Nephron (organoid): ENCODE data around the gene KHSRP.

Experiments used
- H3K27ac Mint-ChIP-seq, 3 experiments: 2 replicates each; pipeline ENCODE4 v1.8.0; 2020; ENCODE audit warnings: mixed read lengths in 3 of 3, mild to moderate bottlenecking in 2 of 3, moderate library complexity in 1 of 3
- H3K27me3 Mint-ChIP-seq: 2 replicates; pipeline ENCODE4 v1.8.0; 2021; ENCODE audit warnings: low read depth, mild to moderate bottlenecking, moderate library complexity, mixed read lengths
- H3K36me3 Mint-ChIP-seq: 2 replicates; pipeline ENCODE4 v1.8.0; 2020; ENCODE audit warnings: low read depth, mixed read lengths
- H3K4me1 Mint-ChIP-seq: 2 replicates; pipeline ENCODE4 v1.8.0; 2020; ENCODE audit warnings: mixed read lengths
- H3K4me3 Mint-ChIP-seq, 3 experiments: 2 replicates each; pipeline ENCODE4 v1.8.0; 2020; ENCODE audit warnings: mild to moderate bottlenecking in 3 of 3, mixed read lengths in 3 of 3, moderate library complexity in 2 of 3
- H3K9me3 Mint-ChIP-seq: 2 replicates; pipeline ENCODE4 v1.8.0; 2020; ENCODE audit warnings: mixed read lengths
- TF ChIP-seq, protein P1 (sequence below), 3 experiments: fragments of 200-600 bp; sonication (generic); IDR thresholded peaks; one replicate each; pipeline ENCODE4 v1.5.0; 2021; ENCODE audit warnings: antibody characterized with exemption in 3 of 3; ENCODE audit not compliant: unreplicated experiment in 3 of 3

KHSRP gene

DNA sequence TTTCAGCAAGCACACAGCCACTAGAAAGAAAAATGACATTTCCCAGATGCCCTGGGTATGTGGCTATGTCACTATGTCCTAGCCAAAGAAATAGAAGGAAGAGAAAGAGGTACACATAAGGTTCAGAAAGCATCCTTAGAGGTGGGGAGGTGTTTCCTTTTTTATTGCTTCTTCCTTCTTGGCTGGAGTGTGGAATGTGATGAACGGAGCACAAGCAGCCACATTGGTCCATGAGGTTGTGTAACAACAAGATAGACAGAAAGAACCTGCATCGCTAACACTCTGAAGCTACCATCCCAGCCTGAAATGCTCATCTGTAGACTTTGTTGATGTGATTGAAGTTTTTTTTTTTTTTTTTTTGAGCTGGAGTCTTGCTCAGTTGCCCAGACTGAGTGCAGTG, 28.3 kb upstream of the KHSRP start:
- Mint-ChIP-seq H3K27ac (no peak overlapping the region), H3K4me3 (no peak overlapping the region), H3K27me3 (no peaks in the 10 kb centered on the region), H3K4me1 (no peaks in the 10 kb centered on the region), H3K36me3 (peaks cover 73% of the 10 kb centered on the region), H3K9me3 (peaks cover 20% of the 10 kb centered on the region)
- TF ChIP-seq, protein P1, sequence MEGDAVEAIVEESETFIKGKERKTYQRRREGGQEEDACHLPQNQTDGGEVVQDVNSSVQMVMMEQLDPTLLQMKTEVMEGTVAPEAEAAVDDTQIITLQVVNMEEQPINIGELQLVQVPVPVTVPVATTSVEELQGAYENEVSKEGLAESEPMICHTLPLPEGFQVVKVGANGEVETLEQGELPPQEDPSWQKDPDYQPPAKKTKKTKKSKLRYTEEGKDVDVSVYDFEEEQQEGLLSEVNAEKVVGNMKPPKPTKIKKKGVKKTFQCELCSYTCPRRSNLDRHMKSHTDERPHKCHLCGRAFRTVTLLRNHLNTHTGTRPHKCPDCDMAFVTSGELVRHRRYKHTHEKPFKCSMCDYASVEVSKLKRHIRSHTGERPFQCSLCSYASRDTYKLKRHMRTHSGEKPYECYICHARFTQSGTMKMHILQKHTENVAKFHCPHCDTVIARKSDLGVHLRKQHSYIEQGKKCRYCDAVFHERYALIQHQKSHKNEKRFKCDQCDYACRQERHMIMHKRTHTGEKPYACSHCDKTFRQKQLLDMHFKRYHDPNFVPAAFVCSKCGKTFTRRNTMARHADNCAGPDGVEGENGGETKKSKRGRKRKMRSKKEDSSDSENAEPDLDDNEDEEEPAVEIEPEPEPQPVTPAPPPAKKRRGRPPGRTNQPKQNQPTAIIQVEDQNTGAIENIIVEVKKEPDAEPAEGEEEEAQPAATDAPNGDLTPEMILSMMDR (IDR thresholded peaks at IDR 0.05; ENCODE audit: unreplicated experiment in 3 of 3) = no peak

DNA sequence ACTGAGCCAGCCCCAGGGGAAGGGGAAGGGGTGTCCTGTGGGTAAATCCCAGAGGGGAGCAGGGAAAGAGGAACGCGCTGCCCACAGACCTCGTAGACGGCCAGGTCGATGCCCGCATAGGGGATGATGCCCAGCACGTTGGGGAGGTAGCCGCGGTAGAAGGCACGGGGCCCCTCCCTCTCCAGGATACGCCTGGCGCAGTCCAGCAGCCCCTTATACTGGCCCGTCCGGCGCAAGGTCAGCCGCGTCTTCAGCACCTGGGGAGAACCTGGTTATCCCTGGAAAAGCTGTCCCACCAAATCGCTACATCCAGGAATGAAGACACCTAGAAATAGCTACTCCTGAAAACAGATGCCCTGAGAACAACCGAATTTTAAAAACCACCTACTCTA, 27.6 kb upstream of the KHSRP start:
- no peak overlapping the region for H3K4me3 Mint-ChIP-seq
- TF ChIP-seq, protein P1 (IDR thresholded peaks at IDR 0.05; ENCODE audit: unreplicated experiment in 3 of 3) = no peak
- H3K27me3 Mint-ChIP-seq = no peaks in the 10 kb centered on the region
- peaks cover 20% of the 10 kb centered on the region for H3K9me3 Mint-ChIP-seq
- H3K27ac Mint-ChIP-seq = no peak overlapping the region
- H3K36me3 Mint-ChIP-seq = peaks cover 68% of the 10 kb centered on the region
- no peaks in the 10 kb centered on the region for H3K4me1 Mint-ChIP-seq

DNA sequence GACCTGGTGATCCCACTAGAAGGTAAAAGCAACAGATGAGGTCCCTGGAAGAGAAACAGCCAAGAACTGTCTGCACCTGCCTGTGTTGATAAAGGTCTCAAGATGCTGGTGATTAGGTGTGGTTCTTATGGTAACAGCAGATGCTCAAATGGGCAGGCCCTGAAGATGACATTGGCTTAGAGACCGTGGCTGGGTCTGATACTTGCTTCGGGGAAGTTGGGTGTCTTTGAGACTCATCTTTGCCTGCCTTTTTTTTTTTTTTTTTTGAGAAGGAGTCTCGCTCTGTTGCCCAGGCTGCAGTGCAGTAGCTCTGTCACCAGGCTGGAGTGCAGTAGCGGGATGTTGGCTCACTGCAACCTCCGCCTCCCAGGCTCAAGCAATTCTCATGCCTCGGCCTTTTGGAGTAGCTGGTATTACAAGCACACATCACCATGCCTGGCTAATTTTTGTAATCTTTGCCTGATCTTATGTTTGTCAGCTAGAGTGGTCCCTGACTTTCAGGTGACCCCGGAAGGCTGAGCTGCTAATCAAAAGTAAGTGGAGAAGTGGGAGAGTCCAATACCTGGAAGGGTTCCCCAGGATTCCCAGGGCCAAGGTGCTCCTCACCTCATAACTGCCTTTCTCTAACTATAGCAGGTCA, 27.1 kb upstream of the KHSRP start:
- Mint-ChIP-seq H3K4me3 (no peak overlapping the region), H3K27me3 (no peaks in the 10 kb centered on the region), H3K4me1 (no peaks in the 10 kb centered on the region), H3K9me3 (peaks cover 21% of the 10 kb centered on the region), H3K36me3 (peaks cover 68% of the 10 kb centered on the region), H3K27ac (no peak overlapping the region)
- TF ChIP-seq, protein P1 (IDR thresholded peaks at IDR 0.05; ENCODE audit: unreplicated experiment in 3 of 3) = no peak

DNA sequence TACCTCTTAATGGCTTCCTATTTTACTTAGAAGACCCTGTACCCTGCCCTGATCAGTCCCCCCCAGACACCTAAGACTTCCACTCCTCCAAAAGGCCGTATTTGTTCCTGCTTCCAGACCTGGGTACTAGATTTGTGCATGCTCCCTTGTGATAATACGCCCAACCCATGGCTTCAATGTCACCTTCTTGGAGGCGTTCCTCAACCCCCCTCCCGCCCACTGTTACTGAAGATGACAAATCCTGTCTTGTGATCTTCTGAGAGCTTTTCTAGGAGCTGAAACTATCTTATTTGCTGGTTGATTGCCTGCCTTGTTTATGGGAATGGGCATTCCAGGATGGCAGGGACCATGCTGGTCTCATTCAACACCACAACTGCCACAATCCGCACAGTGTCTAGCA, 25.6 kb upstream of the KHSRP start:
- TF ChIP-seq, protein P1 (IDR thresholded peaks at IDR 0.05; ENCODE audit: unreplicated experiment in 3 of 3) = no peak
- Mint-ChIP-seq H3K27ac (no peak overlapping the region), H3K9me3 (peaks cover 27% of the 10 kb centered on the region), H3K4me3 (no peak overlapping the region), H3K4me1 (no peaks in the 10 kb centered on the region), H3K27me3 (no peaks in the 10 kb centered on the region), H3K36me3 (peaks cover 68% of the 10 kb centered on the region)

DNA sequence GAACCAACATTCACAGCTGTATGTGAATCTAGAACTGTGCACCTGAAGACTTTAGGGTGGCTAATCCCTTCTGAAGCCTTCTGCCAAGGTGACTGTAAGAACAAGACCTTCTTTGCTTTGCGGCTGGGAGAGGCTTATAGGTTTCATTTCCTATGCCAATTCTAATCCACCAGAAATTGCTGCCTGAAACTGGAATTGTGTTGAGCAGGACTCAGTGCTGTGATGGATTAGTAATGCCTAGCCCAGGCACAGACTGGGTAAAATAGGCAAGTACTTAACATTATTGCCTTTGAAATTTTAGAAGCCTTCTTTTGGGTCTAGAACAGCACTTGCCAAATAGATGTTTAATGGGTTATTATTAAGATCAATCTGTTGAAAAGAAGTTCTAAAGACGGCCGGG, 23.4 kb upstream of the KHSRP start:
- Mint-ChIP-seq H3K9me3 (peaks cover 15% of the 10 kb centered on the region), H3K27me3 (no peaks in the 10 kb centered on the region), H3K4me3 (no peak overlapping the region), H3K27ac (no peak overlapping the region), H3K36me3 (peaks cover 55% of the 10 kb centered on the region), H3K4me1 (peaks cover 5% of the 10 kb centered on the region)
- TF ChIP-seq, protein P1 (IDR thresholded peaks at IDR 0.05; ENCODE audit: unreplicated experiment in 3 of 3) = no peak

DNA sequence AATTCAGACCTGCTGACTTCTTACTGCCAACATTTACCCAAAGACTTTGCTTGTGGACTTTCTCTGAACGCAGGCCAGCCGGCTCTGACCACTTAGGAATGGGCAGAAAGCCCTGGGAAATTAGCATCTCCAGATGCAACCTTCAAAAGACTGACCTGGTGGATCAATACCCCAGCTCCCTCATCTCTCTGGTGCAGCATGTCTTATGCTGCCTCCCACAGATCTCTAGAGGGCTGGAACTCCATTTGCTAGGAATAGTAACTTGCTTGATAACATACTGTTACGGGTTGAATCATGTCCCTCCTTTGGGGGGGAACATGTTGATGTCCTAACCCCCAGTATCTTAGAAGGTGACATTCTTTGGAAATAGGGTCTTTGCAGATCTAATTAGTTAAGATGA, 21.8 kb upstream of the KHSRP start:
- Mint-ChIP-seq H3K27me3 (no peaks in the 10 kb centered on the region), H3K9me3 (peaks cover 12% of the 10 kb centered on the region), H3K27ac (no peak overlapping the region), H3K4me3 (no peak overlapping the region), H3K36me3 (peaks cover 41% of the 10 kb centered on the region), H3K4me1 (peaks cover 5% of the 10 kb centered on the region)
- TF ChIP-seq, protein P1 (IDR thresholded peaks at IDR 0.05; ENCODE audit: unreplicated experiment in 3 of 3) = no peak
